T-helper 2 cell (primary cell): Measurements from ENCODE around the gene SLC7A11.
A peak's percentile ranks its signal among the peaks of the same experiment; 100 is the strongest.
"Not testable (repeated sequence)": the region's sequence is repeated elsewhere in the genome, so short reads cannot be mapped to it uniquely, and the experiment has no call there.

Source experiments
- DNase-seq, 5 experiments: peaks; one replicate each; pipeline versions ENCODE4 v3.0.0 to v3.0.0-alpha.2; 2012 to 2022

SLC7A11 gene

DNA sequence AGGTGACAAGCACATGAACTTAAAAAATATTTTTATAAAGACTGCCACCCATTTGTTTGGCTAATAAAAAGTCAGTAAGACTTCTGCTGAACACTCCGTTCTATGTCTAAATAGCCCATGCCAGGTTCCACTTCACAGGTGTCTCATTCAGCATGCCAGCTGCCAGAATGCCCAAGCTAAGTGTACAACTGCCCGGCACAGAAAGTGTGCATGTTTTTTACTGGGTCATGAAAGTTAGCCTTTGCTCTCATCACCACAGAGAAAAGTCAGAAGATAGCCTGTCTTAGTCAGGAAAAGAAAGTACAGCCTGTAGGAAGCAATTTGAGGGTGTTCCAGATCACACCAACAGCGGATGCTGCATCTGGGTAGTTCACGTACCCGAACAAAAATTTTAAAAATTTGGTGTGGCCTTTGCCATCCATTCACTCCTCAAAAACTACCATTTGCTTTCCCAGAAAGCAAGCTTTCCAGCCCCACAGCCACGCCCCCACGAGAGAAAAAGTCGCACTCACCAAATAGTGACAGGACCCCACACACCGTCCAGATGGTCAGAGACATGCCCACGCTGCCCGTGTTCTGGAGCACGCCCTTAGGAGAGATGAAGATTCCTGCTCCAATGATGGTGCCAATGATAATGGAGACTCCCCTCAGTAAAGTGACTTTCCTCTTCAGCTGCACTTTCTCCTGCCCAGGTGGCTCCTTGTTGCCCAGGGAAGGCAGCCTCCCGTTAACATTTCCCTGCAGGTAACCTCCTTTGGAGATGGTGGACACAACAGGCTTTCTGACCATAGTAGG is 671 bp downstream of the SLC7A11 start:
- peak in 1 of 5 experiments; percentile 13 for DNase-seq

- DNase-seq, result no peak
These were observed 2.7 kb downstream of the SLC7A11 start for GRCh38 chr4:138239491-138239890.

DNA sequence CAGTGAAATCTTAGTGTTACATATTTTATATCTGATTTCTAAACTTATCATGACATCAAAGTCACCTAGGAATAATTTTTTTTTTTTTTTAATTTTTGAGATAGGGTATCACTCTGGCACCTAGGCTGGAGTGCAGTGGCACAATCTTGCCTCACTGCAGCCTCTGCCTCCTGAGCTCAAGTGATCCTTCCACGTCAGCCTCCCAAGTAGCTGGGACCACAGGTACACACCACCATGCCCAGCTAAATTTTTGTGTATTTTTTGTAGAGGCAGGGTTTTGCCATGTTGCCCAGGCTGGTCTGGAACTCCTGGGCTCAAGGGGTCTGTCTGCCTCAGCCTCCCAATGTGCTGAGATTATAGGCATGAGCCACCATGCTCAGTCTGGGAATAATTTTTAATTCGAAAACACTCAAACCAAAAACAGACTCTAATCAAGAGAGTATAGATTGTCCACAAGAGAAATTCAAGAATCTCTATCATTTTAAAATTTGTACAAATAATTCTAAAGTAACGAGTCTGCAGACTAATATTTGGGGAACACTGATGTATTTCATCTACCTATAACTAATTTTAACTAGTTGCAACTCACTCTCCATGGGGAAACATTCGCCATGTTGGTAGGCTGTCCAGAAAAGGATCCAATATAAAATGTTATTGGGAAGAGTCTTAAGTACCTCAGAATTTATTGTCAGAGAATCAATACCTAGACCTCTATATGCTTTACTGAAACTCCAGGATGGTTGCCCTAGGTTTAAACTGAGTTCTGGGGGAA is 3.4 kb downstream of the SLC7A11 start:
- no peak for DNase-seq

- DNase-seq, result not testable (repeated sequence)
These were observed 5.0 kb downstream of the SLC7A11 start for GRCh38 chr4:138237132-138237531.

- DNase-seq, result no peak
These were observed 6.1 kb downstream of the SLC7A11 start for GRCh38 chr4:138236037-138236436.

DNA sequence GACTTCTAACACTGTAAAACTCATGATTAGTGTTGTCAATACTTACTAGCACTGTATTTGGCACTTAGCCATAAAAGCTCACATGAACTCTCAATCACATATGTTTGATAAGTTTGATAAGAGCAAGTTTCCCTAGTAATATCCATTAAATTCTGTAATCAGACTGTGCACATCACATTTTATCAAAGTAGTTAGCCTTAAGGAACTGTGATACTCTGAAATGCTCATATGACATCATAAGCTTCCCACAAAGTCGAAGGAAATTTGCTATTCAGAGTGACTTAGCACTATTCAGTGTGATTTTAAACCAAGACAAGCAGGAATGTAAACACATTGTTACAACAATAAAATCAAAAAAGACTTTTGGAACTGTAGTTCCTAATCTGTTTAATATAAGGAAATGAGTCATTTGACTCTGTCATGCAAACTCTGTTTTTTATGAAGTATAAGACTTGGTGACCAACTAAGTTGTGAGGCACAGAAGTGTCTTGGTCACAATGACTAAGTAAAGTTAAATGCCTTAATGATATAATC is 6.7 kb downstream of the SLC7A11 start:
- DNase-seq, result peak in 1 of 5 experiments; percentile 65

DNA sequence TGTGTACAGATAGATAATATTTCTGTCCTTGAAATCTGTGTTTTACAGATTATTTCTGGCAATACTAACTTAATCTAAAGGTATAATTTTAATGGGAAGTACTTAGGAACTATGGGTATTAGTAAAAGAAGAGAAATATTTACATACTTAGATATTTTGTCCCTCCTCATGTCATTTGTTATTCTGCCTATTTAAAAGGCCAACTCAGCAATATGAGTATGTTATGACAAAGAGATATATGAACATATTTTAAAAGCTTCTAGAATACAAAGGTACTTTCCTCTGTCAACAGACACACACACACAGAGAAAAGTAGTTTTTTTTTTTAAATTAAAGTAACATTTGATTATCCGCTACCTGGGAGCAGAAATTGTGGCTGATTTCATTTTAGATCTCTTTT is 7.9 kb downstream of the SLC7A11 start:
- DNase-seq, result no peak

DNA sequence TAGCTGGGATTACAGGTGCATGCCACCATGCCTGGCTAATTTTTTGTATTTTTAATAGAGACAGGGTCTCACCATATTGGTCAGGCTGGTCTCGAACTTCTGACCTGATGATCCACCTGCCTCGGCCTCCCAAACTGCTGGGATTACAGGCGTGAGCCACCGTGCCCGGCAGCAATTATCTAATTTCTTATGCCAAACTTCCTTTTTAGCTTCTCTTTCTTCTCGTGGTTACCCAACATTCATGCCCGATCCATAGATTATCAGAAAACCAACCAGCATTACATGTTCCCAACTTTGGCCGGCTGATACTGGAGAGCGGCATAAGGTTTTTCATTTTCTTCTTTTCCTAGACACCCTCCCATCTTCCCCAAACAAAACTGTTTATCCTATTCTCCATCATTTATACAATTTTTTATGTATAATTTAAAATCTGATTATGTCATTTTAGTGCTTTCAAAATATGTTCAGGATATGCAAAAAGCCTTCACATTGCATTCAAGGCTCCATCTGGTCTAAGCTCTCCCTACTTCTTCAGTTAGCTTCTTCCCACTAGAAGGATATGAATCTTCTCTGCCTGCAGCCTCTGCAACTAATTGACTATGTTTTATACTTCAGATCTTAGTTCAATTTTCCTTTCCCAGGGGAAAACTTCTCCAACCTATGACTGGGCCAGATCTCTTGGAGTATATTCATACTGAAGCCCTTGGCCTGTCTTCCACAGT is 8.7 kb downstream of the SLC7A11 start:
- no peak for DNase-seq

- DNase-seq, result no peak
These were observed 9.8 kb downstream of the SLC7A11 start for GRCh38 chr4:138232364-138232763.

DNA sequence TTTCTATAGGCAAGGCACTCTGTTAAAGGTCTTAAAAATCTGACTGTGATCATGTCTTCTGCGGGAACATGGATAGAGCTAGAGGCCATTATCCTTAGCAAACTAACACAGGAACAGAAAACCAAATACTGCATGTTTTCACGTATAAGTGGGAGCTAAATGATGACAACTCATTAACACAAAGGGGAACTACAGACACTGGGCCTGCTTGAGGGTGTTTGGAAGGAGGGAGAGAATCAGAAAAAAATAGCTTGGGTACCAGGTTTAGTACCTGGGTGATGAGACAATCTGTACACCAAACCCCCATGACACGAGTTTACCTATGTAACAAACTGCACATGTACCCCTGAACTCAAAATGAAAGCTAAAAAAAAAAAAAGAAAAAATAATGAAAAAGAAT is 12.1 kb downstream of the SLC7A11 start:
- no peak for DNase-seq

DNA sequence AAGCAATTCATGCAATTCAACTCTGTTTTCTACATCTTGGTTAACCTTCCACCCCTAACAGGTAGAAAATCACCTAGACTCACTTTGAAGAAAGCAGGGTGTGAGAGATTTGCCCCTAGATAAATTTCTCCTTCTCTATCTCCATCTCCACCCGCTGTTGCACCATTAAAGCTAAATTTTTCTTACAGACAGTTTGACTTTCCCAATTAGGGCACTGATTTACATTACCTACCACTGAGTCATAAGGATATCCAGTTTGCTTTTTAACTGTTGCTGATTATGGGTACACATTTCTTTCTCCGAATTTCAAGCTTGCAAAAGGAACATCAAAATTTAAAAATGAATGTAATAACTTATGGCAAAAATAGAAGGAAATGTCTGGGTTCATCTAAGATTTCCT is 13.0 kb downstream of the SLC7A11 start:
- no peak for DNase-seq

DNA sequence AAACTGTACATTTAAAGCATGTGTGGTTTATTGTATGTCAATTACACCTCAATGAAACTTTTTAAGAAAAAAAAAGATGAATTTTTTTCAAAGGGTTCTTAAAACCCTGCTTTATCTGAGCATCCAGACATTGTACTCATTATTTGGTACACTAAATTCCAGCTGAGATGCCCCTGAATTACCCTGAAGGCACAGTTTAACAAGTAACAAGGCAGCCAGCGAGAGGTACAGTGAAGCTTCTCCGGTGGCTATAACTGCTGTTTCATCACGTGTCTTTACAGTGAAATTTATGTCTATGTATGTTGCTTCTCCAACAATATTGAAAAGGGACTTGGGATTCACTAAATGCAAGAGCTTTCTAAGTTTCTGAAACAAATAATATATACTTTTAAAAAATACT is 15.8 kb downstream of the SLC7A11 start:
- no peak for DNase-seq

- DNase-seq, result no peak
These were observed 16.7 kb downstream of the SLC7A11 start for GRCh38 chr4:138225477-138225876.

- no peak for DNase-seq
These were observed 17.5 kb downstream of the SLC7A11 start for GRCh38 chr4:138224614-138225013.

DNA sequence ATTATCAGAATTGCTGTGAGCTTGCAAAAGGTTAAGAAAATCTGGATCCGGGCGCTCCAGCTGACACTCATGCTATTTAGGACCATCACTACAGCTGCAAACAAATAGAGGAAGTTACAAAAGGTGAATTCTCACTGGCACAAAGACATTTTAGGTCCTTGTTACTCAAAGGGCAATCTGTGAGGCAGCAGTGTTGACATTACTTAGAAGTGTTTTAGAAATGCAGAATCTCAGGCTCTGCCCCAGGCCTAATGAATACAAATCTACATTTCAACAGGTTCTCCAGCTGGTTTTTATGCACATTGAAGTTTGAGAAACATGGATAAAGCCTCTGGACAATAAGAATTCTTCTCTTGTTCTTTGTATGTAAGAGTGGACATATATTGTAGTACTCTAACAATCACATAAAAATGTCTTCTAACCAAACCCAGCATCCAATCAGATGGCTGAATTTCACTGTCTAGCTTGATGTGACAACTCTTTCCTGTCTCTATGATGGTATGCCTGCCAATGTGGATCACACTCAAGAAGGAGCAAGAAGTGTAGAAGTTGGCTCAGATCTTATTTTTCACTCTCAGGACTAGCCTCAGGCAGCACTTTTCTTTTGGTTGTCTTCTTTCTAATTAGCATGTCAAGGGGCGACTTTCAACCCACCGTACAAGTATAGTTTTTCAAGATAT is 18.8 kb downstream of the SLC7A11 start:
- no peak for DNase-seq

- no peak for DNase-seq
These were observed 20.1 kb downstream of the SLC7A11 start for GRCh38 chr4:138222046-138222445.

DNA sequence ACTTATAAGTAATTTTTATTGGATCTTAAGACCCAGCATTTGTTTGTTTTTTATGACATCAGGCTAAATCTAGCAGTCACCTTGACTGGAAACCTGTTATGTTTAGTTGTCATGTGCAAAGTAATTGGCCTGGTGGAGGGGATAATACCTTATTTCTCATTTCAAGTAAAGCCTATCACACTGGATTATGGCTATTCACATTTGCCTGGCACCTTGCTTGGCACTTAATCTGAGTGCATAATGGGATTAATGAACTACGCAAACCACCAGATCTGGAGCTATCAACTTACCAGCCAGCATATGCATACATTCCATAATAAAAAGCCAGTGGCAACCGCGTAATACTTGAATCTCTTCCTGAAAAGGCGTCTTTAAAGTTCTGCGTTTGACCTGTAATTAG is 23.2 kb downstream of the SLC7A11 start:
- DNase-seq, result no peak

- DNase-seq, result no peak
These were observed 24.6 kb downstream of the SLC7A11 start for GRCh38 chr4:138217567-138217966.

GRCh38 chr4:138216272-138216867 is 25.8 kb downstream of the SLC7A11 start:
- DNase-seq, result no peak

DNA sequence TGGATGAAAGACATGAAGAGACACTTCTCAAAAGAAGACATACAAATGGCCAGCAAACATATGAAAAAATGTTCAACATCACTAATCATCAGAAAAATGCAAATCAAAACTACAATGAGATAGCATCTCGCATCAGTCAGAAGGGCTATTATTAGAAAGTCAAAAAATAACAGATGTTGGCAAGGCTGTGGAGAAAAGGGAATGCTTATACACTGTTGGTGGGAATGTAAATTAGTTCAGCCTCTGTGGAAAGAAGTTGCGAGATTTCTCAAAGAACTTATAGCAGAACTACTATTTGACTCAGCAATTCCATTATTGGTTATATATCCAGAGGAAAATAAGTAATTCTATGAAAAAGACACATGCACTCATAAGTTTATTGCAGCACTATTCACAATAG is 31.6 kb downstream of the SLC7A11 start:
- not testable (repeated sequence) for DNase-seq

DNA sequence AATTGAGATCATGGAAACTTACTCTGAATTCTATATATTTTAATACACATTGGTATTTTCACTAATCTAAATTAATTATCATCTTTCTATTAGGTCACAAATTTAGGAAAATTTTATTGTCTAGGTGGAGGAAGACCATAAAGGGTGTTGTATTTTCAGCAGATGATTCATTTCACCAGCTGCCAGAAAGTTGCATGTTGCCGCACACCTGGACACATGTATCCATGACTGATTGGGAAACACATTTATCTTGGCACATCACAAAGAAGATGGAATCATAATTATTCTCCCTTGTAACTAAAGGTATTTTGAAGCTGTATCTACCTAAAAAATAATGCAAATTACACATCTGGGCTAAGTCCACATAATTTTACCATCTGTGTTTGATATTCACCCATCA is 33.1 kb downstream of the SLC7A11 start:
- DNase-seq, result no peak
